ENCODE measurements around the gene TRPV4.

DNA sequence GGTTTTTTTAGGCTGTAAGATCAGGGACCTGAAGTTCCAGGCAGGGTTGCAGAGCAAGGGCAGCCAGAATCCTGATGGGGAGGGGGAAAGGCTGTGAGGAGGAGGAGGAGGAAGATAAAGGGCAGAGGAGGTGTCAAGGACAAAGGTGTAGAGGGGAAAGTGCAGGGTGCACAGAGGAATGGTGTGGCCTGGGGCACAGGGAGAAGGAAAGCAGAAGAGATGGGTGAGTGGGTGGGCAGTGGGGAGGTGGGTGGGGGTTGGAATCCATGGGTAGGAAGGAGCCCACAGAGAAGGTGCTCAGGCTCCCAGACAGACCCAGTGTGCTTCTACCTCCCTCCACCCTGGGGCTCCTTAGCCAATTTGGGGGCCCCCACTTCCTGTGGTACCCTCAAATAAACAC is 11.2 kb downstream of the TRPV4 start:
- TF ChIP-seq, protein P1, sequence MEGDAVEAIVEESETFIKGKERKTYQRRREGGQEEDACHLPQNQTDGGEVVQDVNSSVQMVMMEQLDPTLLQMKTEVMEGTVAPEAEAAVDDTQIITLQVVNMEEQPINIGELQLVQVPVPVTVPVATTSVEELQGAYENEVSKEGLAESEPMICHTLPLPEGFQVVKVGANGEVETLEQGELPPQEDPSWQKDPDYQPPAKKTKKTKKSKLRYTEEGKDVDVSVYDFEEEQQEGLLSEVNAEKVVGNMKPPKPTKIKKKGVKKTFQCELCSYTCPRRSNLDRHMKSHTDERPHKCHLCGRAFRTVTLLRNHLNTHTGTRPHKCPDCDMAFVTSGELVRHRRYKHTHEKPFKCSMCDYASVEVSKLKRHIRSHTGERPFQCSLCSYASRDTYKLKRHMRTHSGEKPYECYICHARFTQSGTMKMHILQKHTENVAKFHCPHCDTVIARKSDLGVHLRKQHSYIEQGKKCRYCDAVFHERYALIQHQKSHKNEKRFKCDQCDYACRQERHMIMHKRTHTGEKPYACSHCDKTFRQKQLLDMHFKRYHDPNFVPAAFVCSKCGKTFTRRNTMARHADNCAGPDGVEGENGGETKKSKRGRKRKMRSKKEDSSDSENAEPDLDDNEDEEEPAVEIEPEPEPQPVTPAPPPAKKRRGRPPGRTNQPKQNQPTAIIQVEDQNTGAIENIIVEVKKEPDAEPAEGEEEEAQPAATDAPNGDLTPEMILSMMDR (IDR thresholded peaks at IDR 0.05 in 4 of 5, conservative IDR thresholded peaks at IDR 0.05 in 1 of 5): no peak
- no peak for TF ChIP-seq POLR2A (IDR thresholded peaks at IDR 0.05)
